SK-N-SH (cell line): ENCODE measurements around the gene HHATL. TPM values are rescaled to one million over a fixed set of nuclear protein-coding genes. Genes with fewer than 3 reads are reported as not detected.

Source experiments
- CTCF ChIA-PET: fragments of 300-600, 350-600 bp; formaldehyde crosslinking; extraction: SDS; loops from one replicate; lab custom pipeline; 2021; lab: Yijun Ruan, JAX
- POLR2A ChIA-PET: fragments of 350-600 bp; sonication (Branson Sonifier 250); formaldehyde crosslinking; extraction: SDS; loops from one replicate; lab custom pipeline; 2020; ENCODE audit warnings: antibody characterized with exemption, inconsistent platforms; lab: Yijun Ruan, JAX
- DNase-seq: peaks from one replicate; pipeline ENCODE4 v3.0.0; 2012
- H2AFZ ChIP-seq: fragments of 200-600 bp; sonication (generic); 2 replicates; pipeline ENCODE4 v1.8.1; 2016; ENCODE audit warnings: antibody characterized with exemption, mild to moderate bottlenecking, low read depth
- H3F3A ChIP-seq: fragments of 200-600 bp; sonication (generic); replicated peaks from 2 replicates; pipeline ENCODE3; 2016; ENCODE audit warnings: antibody characterized with exemption, mild to moderate bottlenecking; ENCODE audit not compliant: insufficient read depth
- H3K27ac ChIP-seq, 2 experiments: fragments of 200-500 bp in 1 of 2; fragments of 200-600 bp in 1 of 2; sonication (Bioruptor generic) in 1 of 2; sonication (generic), shearing (Covaris generic) in 1 of 2; 2 replicates each; pipeline versions ENCODE4 v1.5.1 to v1.6.1; 2014 to 2016; ENCODE audit warnings: low read depth in 2 of 2, inconsistent platforms in 1 of 2, low read length in 1 of 2, mild to moderate bottlenecking in 1 of 2, mixed read lengths in 1 of 2
- H3K27me3 ChIP-seq: fragments of 200-600 bp; sonication (generic), shearing (Covaris generic); 2 replicates; pipeline ENCODE4 v1.6.1; 2016; ENCODE audit warnings: mixed run types; ENCODE audit not compliant: insufficient read depth
- H3K36me3 ChIP-seq, 2 experiments: fragments of 200-500 bp in 1 of 2; fragments of 200-600 bp in 1 of 2; sonication (Bioruptor generic) in 1 of 2; sonication (generic) in 1 of 2; replicated peaks in 1 of 2; 2 replicates each; pipeline versions ENCODE3 to v1.5.1; 2014 to 2016; ENCODE audit warnings: low read length in 1 of 2, mild to moderate bottlenecking in 1 of 2; ENCODE audit not compliant: insufficient read depth in 2 of 2, control insufficient read depth in 1 of 2
- H3K4me1 ChIP-seq, 2 experiments: fragments of 200-500 bp in 1 of 2; fragments of 200-600 bp in 1 of 2; sonication (Bioruptor generic) in 1 of 2; sonication (generic), shearing (Covaris generic) in 1 of 2; 2 replicates each; pipeline versions ENCODE4 v1.5.1 to v1.6.1; 2014 to 2016; ENCODE audit warnings: low read depth in 1 of 2, low read length in 1 of 2, mixed run types in 1 of 2; ENCODE audit not compliant: insufficient read depth in 2 of 2, control insufficient read depth in 1 of 2
- H3K4me2 ChIP-seq: fragments of 200-600 bp; sonication (generic), shearing (Covaris generic); 2 replicates; pipeline ENCODE4 v1.6.1; 2017; ENCODE audit warnings: mixed run types
- H3K4me3 ChIP-seq, 2 experiments: fragments of 200-500 bp in 1 of 2; fragments of 200-600 bp in 1 of 2; sonication (Bioruptor generic) in 1 of 2; sonication (generic), shearing (Covaris generic) in 1 of 2; 2 replicates each; pipeline versions ENCODE4 v1.5.1 to v1.8.1; 2014 to 2016; ENCODE audit warnings: low read depth in 2 of 2, inconsistent platforms in 1 of 2, low read length in 1 of 2, mild to moderate bottlenecking in 1 of 2, mixed read lengths in 1 of 2, moderate library complexity in 1 of 2
- H3K79me2 ChIP-seq: fragments of 200-600 bp; sonication (generic); 2 replicates; pipeline ENCODE4 v1.8.1; 2017; ENCODE audit warnings: mild to moderate bottlenecking; ENCODE audit not compliant: insufficient read depth
- H3K9ac ChIP-seq: fragments of 200-600 bp; sonication (generic); 2 replicates; pipeline ENCODE4 v1.6.1; 2017; ENCODE audit warnings: mixed run types
- H3K9me2 ChIP-seq: fragments of 200-600 bp; sonication (generic); 2 replicates; pipeline ENCODE4 v1.6.1; 2017; ENCODE audit warnings: mixed run types
- H3K9me3 ChIP-seq: fragments of 200-600 bp; sonication (generic); 2 replicates; pipeline ENCODE4 v1.6.1; 2017; ENCODE audit warnings: mixed run types, mild to moderate bottlenecking, moderate library complexity
- H4K20me1 ChIP-seq: fragments of 200-600 bp; sonication (generic); 2 replicates; pipeline ENCODE4 v1.6.1; 2017; ENCODE audit warnings: mild to moderate bottlenecking, mixed run types; ENCODE audit not compliant: insufficient read depth
- CHD2 ChIP-seq: fragments of 150-350 bp; IDR thresholded peaks from 2 replicates; pipeline ENCODE4 v1.6.1; 2018; ENCODE audit warnings: low read length; ENCODE audit not compliant: partially characterized antibody
- EP300 ChIP-seq, 2 experiments: IDR thresholded peaks; 2 replicates each; pipeline versions ENCODE4 v1.4.0 to v1.6.1; 2012; ENCODE audit warnings: borderline replicate concordance in 1 of 2, low read depth in 1 of 2, low read length in 1 of 2
- FOXJ3 ChIP-seq: sonication (generic); formaldehyde crosslinking; IDR thresholded peaks from 2 replicates; pipeline ENCODE4 v1.5.1; 2020; ENCODE audit warnings: mild to moderate bottlenecking, missing genetic modification reagents
- GABPA ChIP-seq: IDR thresholded peaks from 2 replicates; pipeline ENCODE4 v1.4.0; 2012; ENCODE audit warnings: low read depth, mild to moderate bottlenecking
- GATA2 ChIP-seq: sonication (generic); formaldehyde crosslinking; IDR thresholded peaks from 2 replicates; pipeline ENCODE4 v1.5.0; 2020; ENCODE audit warnings: mild to moderate bottlenecking, missing genetic modification reagents
- IRF3 ChIP-seq: fragments of 150-350 bp; IDR thresholded peaks from 2 replicates; pipeline ENCODE4 v1.6.1; 2016; ENCODE audit warnings: mild to moderate bottlenecking, low read depth, low read length
- MEF2A ChIP-seq: IDR thresholded peaks from 2 replicates; pipeline ENCODE4 v1.4.0; 2012; ENCODE audit warnings: low read depth, borderline replicate concordance
- NFIC ChIP-seq: IDR thresholded peaks from 2 replicates; pipeline ENCODE4 v1.4.0; 2012; ENCODE audit warnings: borderline replicate concordance
- PBX3 ChIP-seq: IDR thresholded peaks from 2 replicates; pipeline ENCODE4; 2012
- RCOR1 ChIP-seq: fragments of 150-350 bp; IDR thresholded peaks from 2 replicates; pipeline ENCODE4 v1.6.1; 2017; ENCODE audit warnings: antibody characterized with exemption, low read length
- REST ChIP-seq: IDR thresholded peaks from 2 replicates; pipeline ENCODE4 v1.6.1; 2012; ENCODE audit warnings: mild to moderate bottlenecking, low read depth, low read length, moderate library complexity
- RFX5 ChIP-seq: IDR thresholded peaks from 2 replicates; pipeline ENCODE4 v1.6.1; 2012; ENCODE audit warnings: mild to moderate bottlenecking, improper control_type of control experiment, low read length
- RXRA ChIP-seq: IDR thresholded peaks from 2 replicates; pipeline ENCODE4 v1.4.0; 2012; ENCODE audit warnings: low read depth, mild to moderate bottlenecking, borderline replicate concordance
- SIN3A ChIP-seq: IDR thresholded peaks from 2 replicates; pipeline ENCODE4 v1.6.1; 2012; ENCODE audit warnings: low read depth, mild to moderate bottlenecking, low read length, moderate library complexity, borderline replicate concordance
- TCF12 ChIP-seq: IDR thresholded peaks from 2 replicates; pipeline ENCODE4 v1.4.0; 2012
- TEAD4 ChIP-seq: IDR thresholded peaks from 2 replicates; pipeline ENCODE4 v1.4.0; 2012; ENCODE audit warnings: mild to moderate bottlenecking, borderline replicate concordance; ENCODE audit not compliant: insufficient read depth
- USF1 ChIP-seq: IDR thresholded peaks from 2 replicates; pipeline ENCODE4 v1.4.0; 2012; ENCODE audit warnings: low read depth, borderline replicate concordance
- ZBTB33 ChIP-seq: IDR thresholded peaks from 2 replicates; pipeline ENCODE4 v1.4.0; 2012; ENCODE audit warnings: low read depth, borderline replicate concordance
- WGBS: methylation state at CpG from one replicate; pipeline ENCODE4 v1.1.6; 2017; ENCODE audit warnings: low lambda C conversion rate; 5-methylcytosine and 5-hydroxymethylcytosine counted together
- polyA plus RNA-seq, 3 experiments: library from polyadenylated mRNA; depleted of rRNA; stranded (reverse); fragments of >200 nt; gene quantifications; 2 replicates each; pipeline ENCODE4 v1.2.3, GENCODE V29; 2012

The HHATL gene
- polyA plus RNA-seq, 1 of the 3 experiments (the other 2 are of a cell fraction), result not detected

GRCh38 chr3:42739401-42740158 lies 37.0 kb upstream of the HHATL start:
- ChIA-PET CTCF (interaction anchor here (1.6 to 11.4 kb wide), 2 partner anchors 16 to 18 kb away, joined by 4 to 92 read pairs; no protein-coding TSS in a partner anchor), POLR2A (no interaction called here)
- Histone ChIP-seq H4K20me1 (no peaks in the 10 kb centered on the region), H3K4me2 (no peak overlapping the region), H3K9me3 (no peaks in the 10 kb centered on the region), H2AFZ (no peak overlapping the region), H3F3A (no peaks in the 10 kb centered on the region), H3K4me3 (no peak overlapping the region), H3K4me1 (no peaks in the 10 kb centered on the region; a peak in 1 of 4 replicates), H3K9me2 (no peaks in the 10 kb centered on the region), H3K79me2 (no peaks in the 10 kb centered on the region), H3K36me3 (no peaks in the 10 kb centered on the region), H3K27me3 (no peaks in the 10 kb centered on the region), H3K9ac (no peak overlapping the region), H3K27ac (no peak overlapping the region)
- 56% methylated on average over 10 of the region's 12 CpGs for WGBS
- no peak for TF ChIP-seq REST
- TF ChIP-seq EP300 (IDR thresholded peaks at IDR 0.05; ENCODE audit: borderline replicate concordance in 1 of 2, low read depth in 1 of 2, low read length in 1 of 2), result no peak
- no peak for TF ChIP-seq SIN3A
- TF ChIP-seq RCOR1, result no peak
- TF ChIP-seq GABPA, result no peak
- no peak for TF ChIP-seq FOXJ3
- TF ChIP-seq USF1, result no peak
- TF ChIP-seq TEAD4, result no peak
- no peak for TF ChIP-seq PBX3
- DNase-seq, result no peak

GRCh38 chr3:42736531-42736930 lies 33.9 kb upstream of the HHATL start:
- ChIA-PET CTCF (interaction anchor here (0.9 to 1.8 kb wide), 2 partner anchors 7 to 44 kb away, joined by 4 to 11 read pairs; no protein-coding TSS in a partner anchor), POLR2A (no interaction called here)
- no peak overlapping the region for H3K9ac ChIP-seq
- H3K79me2 ChIP-seq, result no peaks in the 10 kb centered on the region
- DNase-seq, result no peak
- H3K36me3 ChIP-seq, result no peaks in the 10 kb centered on the region
- no peak overlapping the region for H3K4me2 ChIP-seq
- H3K9me2 ChIP-seq, result no peaks in the 10 kb centered on the region
- no peaks in the 10 kb centered on the region for H3K9me3 ChIP-seq
- 74% methylated on average over 6 of the region's 6 CpGs for WGBS
- no peaks in the 10 kb centered on the region for H3F3A ChIP-seq
- H3K4me3 ChIP-seq, result no peak overlapping the region
- H3K4me1 ChIP-seq, result no peaks in the 10 kb centered on the region; a peak in 1 of 4 replicates
- H3K27ac ChIP-seq, result no peak overlapping the region
- H2AFZ ChIP-seq, result no peak overlapping the region
- no peaks in the 10 kb centered on the region for H3K27me3 ChIP-seq
- no peaks in the 10 kb centered on the region for H4K20me1 ChIP-seq
- TF ChIP-seq NFIC, result no peak
- TF ChIP-seq TEAD4, result no peak
- no peak for TF ChIP-seq MEF2A
- TF ChIP-seq RFX5, result no peak
- no peak for TF ChIP-seq TCF12
- TF ChIP-seq IRF3, result no peak
- TF ChIP-seq RXRA, result no peak
- no peak for TF ChIP-seq GATA2 (CRISPR knock-in tag)
- no peak for TF ChIP-seq ZBTB33
- TF ChIP-seq CHD2, result no peak
- TF ChIP-seq EP300 (IDR thresholded peaks at IDR 0.05; ENCODE audit: borderline replicate concordance in 1 of 2, low read depth in 1 of 2, low read length in 1 of 2), result no peak
- TF ChIP-seq GABPA, result no peak
- TF ChIP-seq RCOR1, result no peak
